ENCODE data around the gene PSMC3IP.
A peak's percentile ranks its signal among the peaks of the same experiment; 100 is the strongest.
"Not testable (repeated sequence)": the region's sequence is repeated elsewhere in the genome, so short reads cannot be mapped to it uniquely, and the experiment has no call there.

Gene PSMC3IP

DNA sequence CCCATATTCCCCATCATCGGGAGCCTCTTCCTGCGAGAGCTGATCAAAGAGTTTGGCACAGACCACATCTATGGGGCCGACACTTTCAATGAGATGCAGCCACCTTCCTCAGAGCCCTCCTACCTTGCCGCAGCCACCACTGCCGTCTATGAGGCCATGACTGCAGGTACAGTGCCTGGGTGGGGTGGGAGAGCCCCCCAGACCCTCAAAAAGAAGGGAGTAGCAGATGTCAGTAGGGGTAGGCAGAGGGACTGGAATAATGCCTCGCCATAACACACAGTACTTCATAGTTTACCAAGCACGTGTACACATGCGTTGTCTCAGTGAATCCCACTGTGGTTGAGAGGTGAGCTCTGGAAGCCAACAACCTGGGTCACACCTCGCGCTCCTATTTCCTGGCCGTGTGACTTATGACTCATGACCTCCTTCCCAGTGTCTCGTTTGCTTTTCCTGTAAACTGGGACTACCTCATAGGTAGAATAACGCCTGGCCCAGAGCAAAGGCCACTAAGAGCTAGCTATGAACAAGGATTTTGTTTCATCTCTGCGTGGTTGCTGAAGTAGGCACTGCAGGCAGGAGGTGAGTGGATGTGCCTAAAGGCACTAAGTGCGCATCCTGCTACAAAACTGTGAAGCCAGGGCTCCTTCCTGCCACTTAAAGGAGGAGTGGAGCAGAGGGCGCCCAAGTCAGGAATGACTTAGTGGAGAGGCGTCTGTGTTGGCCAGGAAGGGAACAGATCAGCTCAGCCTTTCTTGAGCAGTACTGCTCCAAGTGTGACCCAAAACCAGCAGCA is 36.3 kb downstream of the PSMC3IP start (continued):
- TF ChIP-seq, protein P1, sequence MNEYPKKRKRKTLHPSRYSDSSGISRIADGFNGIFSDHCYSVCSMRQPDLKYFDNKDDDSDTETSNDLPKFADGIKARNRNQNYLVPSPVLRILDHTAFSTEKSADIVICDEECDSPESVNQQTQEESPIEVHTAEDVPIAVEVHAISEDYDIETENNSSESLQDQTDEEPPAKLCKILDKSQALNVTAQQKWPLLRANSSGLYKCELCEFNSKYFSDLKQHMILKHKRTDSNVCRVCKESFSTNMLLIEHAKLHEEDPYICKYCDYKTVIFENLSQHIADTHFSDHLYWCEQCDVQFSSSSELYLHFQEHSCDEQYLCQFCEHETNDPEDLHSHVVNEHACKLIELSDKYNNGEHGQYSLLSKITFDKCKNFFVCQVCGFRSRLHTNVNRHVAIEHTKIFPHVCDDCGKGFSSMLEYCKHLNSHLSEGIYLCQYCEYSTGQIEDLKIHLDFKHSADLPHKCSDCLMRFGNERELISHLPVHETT (tag by site-specific recombination; IDR thresholded peaks at IDR 0.05), result 0 out of 2 replicates have a peak, but pooled peaks have one; percentile 20
- TF ChIP-seq ZNF366 (tag by site-specific recombination; conservative IDR thresholded peaks at IDR 0.05) (peak; percentile 50; the same call in 1 of the 2 replicates), ZNF561 (tag by site-specific recombination; IDR thresholded peaks at IDR 0.05; ENCODE audit: borderline replicate concordance) (no peak), ZNF416 (tag by site-specific recombination; IDR thresholded peaks at IDR 0.05) (no peak), ZNF670 (tag by site-specific recombination; IDR thresholded peaks at IDR 0.05; ENCODE audit: low read depth) (no peak), ZNF221 (tag by site-specific recombination; IDR thresholded peaks at IDR 0.05; ENCODE audit: borderline replicate concordance) (no peak), ZNF600 (tag by site-specific recombination; IDR thresholded peaks at IDR 0.05) (peak; percentile 75), ZNF548 (tag by site-specific recombination; IDR thresholded peaks at IDR 0.05) (no peak), ZNF629 (tag by site-specific recombination; IDR thresholded peaks at IDR 0.05) (peak; percentile 43; the same call in 1 of the 2 replicates), ZNF391 (tag by site-specific recombination; IDR thresholded peaks at IDR 0.05; ENCODE audit: borderline replicate concordance, low read depth) (no peak), YY2 (tag by site-specific recombination; IDR thresholded peaks at IDR 0.05) (no peak), SP2 (tag by site-specific recombination; IDR thresholded peaks at IDR 0.05) (peak; percentile 6; the same call in 1 of the 2 replicates), SP7 (tag by site-specific recombination; IDR thresholded peaks at IDR 0.05) (0 out of 2 replicates have a peak, but pooled peaks have one; percentile 34)
- TF ChIP-seq, protein P2, sequence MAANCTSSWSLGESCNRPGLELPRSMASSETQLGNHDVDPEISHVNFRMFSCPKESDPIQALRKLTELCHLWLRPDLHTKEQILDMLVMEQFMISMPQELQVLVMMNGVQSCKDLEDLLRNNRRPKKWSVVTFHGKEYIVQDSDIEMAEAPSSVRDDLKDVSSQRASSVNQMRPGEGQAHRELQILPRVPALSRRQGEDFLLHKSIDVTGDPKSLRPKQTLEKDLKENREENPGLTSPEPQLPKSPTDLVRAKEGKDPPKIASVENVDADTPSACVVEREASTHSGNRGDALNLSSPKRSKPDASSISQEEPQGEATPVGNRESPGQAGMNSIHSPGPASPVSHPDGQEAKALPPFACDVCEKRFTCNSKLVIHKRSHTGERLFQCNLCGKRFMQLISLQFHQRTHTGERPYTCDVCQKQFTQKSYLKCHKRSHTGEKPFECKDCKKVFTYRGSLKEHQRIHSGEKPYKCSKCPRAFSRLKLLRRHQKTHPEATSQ (tag by site-specific recombination; IDR thresholded peaks at IDR 0.05), result no peak
- TF ChIP-seq, protein P3, sequence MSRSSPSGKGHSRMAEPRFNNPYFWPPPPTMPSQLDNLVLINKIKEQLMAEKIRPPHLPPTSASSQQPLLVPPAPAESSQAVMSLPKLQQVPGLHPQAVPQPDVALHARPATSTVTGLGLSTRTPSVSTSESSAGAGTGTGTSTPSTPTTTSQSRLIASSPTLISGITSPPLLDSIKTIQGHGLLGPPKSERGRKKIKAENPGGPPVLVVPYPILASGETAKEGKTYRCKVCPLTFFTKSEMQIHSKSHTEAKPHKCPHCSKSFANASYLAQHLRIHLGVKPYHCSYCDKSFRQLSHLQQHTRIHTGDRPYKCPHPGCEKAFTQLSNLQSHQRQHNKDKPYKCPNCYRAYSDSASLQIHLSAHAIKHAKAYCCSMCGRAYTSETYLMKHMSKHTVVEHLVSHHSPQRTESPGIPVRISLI (tag by site-specific recombination; IDR thresholded peaks at IDR 0.05), result 0 out of 2 replicates have a peak, but pooled peaks have one; percentile 32
- TF ChIP-seq, protein P4, sequence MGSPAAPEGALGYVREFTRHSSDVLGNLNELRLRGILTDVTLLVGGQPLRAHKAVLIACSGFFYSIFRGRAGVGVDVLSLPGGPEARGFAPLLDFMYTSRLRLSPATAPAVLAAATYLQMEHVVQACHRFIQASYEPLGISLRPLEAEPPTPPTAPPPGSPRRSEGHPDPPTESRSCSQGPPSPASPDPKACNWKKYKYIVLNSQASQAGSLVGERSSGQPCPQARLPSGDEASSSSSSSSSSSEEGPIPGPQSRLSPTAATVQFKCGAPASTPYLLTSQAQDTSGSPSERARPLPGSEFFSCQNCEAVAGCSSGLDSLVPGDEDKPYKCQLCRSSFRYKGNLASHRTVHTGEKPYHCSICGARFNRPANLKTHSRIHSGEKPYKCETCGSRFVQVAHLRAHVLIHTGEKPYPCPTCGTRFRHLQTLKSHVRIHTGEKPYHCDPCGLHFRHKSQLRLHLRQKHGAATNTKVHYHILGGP (tag by site-specific recombination; IDR thresholded peaks at IDR 0.05), result no peak
- TF ChIP-seq, protein P5, sequence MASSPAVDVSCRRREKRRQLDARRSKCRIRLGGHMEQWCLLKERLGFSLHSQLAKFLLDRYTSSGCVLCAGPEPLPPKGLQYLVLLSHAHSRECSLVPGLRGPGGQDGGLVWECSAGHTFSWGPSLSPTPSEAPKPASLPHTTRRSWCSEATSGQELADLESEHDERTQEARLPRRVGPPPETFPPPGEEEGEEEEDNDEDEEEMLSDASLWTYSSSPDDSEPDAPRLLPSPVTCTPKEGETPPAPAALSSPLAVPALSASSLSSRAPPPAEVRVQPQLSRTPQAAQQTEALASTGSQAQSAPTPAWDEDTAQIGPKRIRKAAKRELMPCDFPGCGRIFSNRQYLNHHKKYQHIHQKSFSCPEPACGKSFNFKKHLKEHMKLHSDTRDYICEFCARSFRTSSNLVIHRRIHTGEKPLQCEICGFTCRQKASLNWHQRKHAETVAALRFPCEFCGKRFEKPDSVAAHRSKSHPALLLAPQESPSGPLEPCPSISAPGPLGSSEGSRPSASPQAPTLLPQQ (tag by site-specific recombination; IDR thresholded peaks at IDR 0.05), result no peak

DNA sequence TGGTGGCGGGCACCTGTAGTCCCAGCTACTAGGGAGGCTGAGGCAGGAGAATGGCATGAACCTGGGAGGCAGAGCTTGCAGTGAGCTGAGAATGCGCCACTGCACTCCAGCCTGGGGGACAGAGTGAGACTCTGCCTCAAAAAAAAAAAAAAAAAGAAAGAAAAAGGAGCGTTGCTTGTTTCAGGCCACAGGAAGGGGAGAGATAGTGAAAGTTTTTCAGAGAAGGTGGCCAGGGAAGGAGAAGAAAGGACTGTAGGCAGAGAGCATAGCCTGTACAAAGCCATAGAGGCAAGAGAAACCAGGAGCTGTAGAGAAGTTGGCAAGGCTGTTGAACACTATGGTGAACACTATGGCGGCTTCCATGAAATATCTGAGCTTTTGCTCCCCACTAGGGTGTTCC is 37.0 kb downstream of the PSMC3IP start:
- ChIA-PET CTCF (interaction anchor here (1.1 to 1.6 kb wide), 2 partner anchors 10 to 20 kb away, joined by 3 to 5 read pairs; no protein-coding TSS in a partner anchor), POLR2A (interaction anchor here (0.5 to 1.9 kb wide), 6 partner anchors 11 to 49 kb away, joined by 3 to 12 read pairs (median 3); partner anchors contain the start of gene MLX)
- peak; percentile 92 for TF ChIP-seq PRDM1 (tag by site-specific recombination; IDR thresholded peaks at IDR 0.05)
- TF ChIP-seq, protein P6, sequence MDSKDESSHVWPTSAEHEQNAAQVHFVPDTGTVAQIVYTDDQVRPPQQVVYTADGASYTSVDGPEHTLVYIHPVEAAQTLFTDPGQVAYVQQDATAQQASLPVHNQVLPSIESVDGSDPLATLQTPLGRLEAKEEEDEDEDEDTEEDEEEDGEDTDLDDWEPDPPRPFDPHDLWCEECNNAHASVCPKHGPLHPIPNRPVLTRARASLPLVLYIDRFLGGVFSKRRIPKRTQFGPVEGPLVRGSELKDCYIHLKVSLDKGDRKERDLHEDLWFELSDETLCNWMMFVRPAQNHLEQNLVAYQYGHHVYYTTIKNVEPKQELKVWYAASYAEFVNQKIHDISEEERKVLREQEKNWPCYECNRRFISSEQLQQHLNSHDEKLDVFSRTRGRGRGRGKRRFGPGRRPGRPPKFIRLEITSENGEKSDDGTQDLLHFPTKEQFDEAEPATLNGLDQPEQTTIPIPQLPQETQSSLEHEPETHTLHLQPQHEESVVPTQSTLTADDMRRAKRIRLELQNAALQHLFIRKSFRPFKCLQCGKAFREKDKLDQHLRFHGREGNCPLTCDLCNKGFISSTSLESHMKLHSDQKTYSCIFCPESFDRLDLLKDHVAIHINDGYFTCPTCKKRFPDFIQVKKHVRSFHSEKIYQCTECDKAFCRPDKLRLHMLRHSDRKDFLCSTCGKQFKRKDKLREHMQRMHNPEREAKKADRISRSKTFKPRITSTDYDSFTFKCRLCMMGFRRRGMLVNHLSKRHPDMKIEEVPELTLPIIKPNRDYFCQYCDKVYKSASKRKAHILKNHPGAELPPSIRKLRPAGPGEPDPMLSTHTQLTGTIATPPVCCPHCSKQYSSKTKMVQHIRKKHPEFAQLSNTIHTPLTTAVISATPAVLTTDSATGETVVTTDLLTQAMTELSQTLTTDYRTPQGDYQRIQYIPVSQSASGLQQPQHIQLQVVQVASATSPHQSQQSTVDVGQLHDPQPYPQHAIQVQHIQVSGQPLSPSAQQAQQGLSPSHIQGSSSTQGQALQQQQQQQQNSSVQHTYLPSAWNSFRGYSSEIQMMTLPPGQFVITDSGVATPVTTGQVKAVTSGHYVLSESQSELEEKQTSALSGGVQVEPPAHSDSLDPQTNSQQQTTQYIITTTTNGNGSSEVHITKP (tag by site-specific recombination; IDR thresholded peaks at IDR 0.05), result peak; percentile 50
- not testable (repeated sequence) for H3K4me1 ChIP-seq (ENCODE audit: control insufficient read depth, insufficient read depth, low read length); H3K9me3 ChIP-seq (ENCODE audit: control insufficient read depth, insufficient read depth, low read depth, low read length); H3K4me3 ChIP-seq (ENCODE audit: low read depth, low read length); H3K27ac ChIP-seq (ENCODE audit: extremely low read depth, low read depth, low read length)
- H3K36me3 ChIP-seq (ENCODE audit: control insufficient read depth in 2 of 2, insufficient read depth in 1 of 2, low read length in 2 of 2), result peaks cover 20 to 57% of the 10 kb centered on the region in 2 experiments; a peak in 2 of 3 replicates
